ENCODE data around the gene INSIG1.

The INSIG1 gene

GRCh38 chr7:155296788-155297516, 726 bp upstream of the INSIG1 start:
- Histone ChIP-seq H3K36me3 (ENCODE audit: insufficient read depth, low read length) (peaks cover 13% of the 10 kb centered on the region), H3K4me2 (ENCODE audit: low read length) (peak overlapping the region; percentile 95), H3K9me3 (replicated peaks; ENCODE audit: low read length) (no peaks in the 10 kb centered on the region), H3K27me3 (ENCODE audit: control insufficient read depth, insufficient read depth, low read length) (no peaks in the 10 kb centered on the region), H3K9ac (ENCODE audit: low read depth, low read length) (peak overlapping the region; percentile 85), H3K4me3 (ENCODE audit: low read length) (peak overlapping the region; percentile 85), H3K4me1 (ENCODE audit: control insufficient read depth, insufficient read depth, low read length) (peaks cover 33% of the 10 kb centered on the region)

- Histone ChIP-seq H3K27me3 (ENCODE audit: control insufficient read depth, insufficient read depth, low read length) (no peaks in the 10 kb centered on the region), H3K36me3 (ENCODE audit: insufficient read depth, low read length) (peaks cover 27% of the 10 kb centered on the region), H3K4me1 (ENCODE audit: control insufficient read depth, insufficient read depth, low read length) (peaks cover 33% of the 10 kb centered on the region), H3K9ac (ENCODE audit: low read depth, low read length) (peak overlapping the region; percentile 90), H3K4me2 (ENCODE audit: low read length) (peak overlapping the region; percentile 99), H3K4me3 (ENCODE audit: low read length) (peak overlapping the region; percentile 85), H3K9me3 (replicated peaks; ENCODE audit: low read length) (no peaks in the 10 kb centered on the region)
Observed at GRCh38 chr7:155298288-155298833, 683 bp downstream of the INSIG1 start.

GRCh38 chr7:155298834-155299534, 1.3 kb downstream of the INSIG1 start:
- Histone ChIP-seq H3K4me3 (ENCODE audit: low read length) (peak overlapping the region; percentile 85), H3K4me1 (ENCODE audit: control insufficient read depth, insufficient read depth, low read length) (peaks cover 33% of the 10 kb centered on the region), H3K27me3 (ENCODE audit: control insufficient read depth, insufficient read depth, low read length) (no peaks in the 10 kb centered on the region), H3K9me3 (replicated peaks; ENCODE audit: low read length) (no peaks in the 10 kb centered on the region), H3K4me2 (ENCODE audit: low read length) (peak overlapping the region; percentile 99), H3K36me3 (ENCODE audit: insufficient read depth, low read length) (peaks cover 32% of the 10 kb centered on the region), H3K9ac (ENCODE audit: low read depth, low read length) (peak overlapping the region; percentile 90)

GRCh38 chr7:155299535-155300202, 2.0 kb downstream of the INSIG1 start:
- Histone ChIP-seq H3K4me3 (ENCODE audit: low read length) (peak overlapping the region; percentile 85), H3K27me3 (ENCODE audit: control insufficient read depth, insufficient read depth, low read length) (no peaks in the 10 kb centered on the region), H3K9me3 (replicated peaks; ENCODE audit: low read length) (no peaks in the 10 kb centered on the region), H3K9ac (ENCODE audit: low read depth, low read length) (peak overlapping the region; percentile 90), H3K36me3 (ENCODE audit: insufficient read depth, low read length) (peaks cover 37% of the 10 kb centered on the region), H3K4me2 (ENCODE audit: low read length) (peak overlapping the region; percentile 99), H3K4me1 (ENCODE audit: control insufficient read depth, insufficient read depth, low read length) (peaks cover 33% of the 10 kb centered on the region)

- H3K4me2 ChIP-seq (ENCODE audit: low read length): peak overlapping the region; percentile 99
- peaks cover 33% of the 10 kb centered on the region for H3K4me1 ChIP-seq (ENCODE audit: control insufficient read depth, insufficient read depth, low read length)
- H3K9me3 ChIP-seq (replicated peaks; ENCODE audit: low read length): no peaks in the 10 kb centered on the region
- H3K9ac ChIP-seq (ENCODE audit: low read depth, low read length): peak overlapping the region; percentile 90
- H3K4me3 ChIP-seq (ENCODE audit: low read length): peak overlapping the region; percentile 85
- no peaks in the 10 kb centered on the region for H3K27me3 ChIP-seq (ENCODE audit: control insufficient read depth, insufficient read depth, low read length)
- peaks cover 44% of the 10 kb centered on the region for H3K36me3 ChIP-seq (ENCODE audit: insufficient read depth, low read length)
Observed at GRCh38 chr7:155300641-155301452, 3.2 kb downstream of the INSIG1 start.

GRCh38 chr7:155303039-155303593, 5.4 kb downstream of the INSIG1 start:
- no peak overlapping the region for H3K9ac ChIP-seq (ENCODE audit: low read depth, low read length)
- no peak overlapping the region for H3K4me2 ChIP-seq (ENCODE audit: low read length)
- no peaks in the 10 kb centered on the region for H3K9me3 ChIP-seq (replicated peaks; ENCODE audit: low read length)
- H3K27me3 ChIP-seq (ENCODE audit: control insufficient read depth, insufficient read depth, low read length): no peaks in the 10 kb centered on the region
- H3K4me3 ChIP-seq (ENCODE audit: low read length): no peak overlapping the region
- H3K36me3 ChIP-seq (ENCODE audit: insufficient read depth, low read length): peaks cover 64% of the 10 kb centered on the region
- peaks cover 25% of the 10 kb centered on the region for H3K4me1 ChIP-seq (ENCODE audit: control insufficient read depth, insufficient read depth, low read length)

- peaks cover 72% of the 10 kb centered on the region for H3K36me3 ChIP-seq (ENCODE audit: insufficient read depth, low read length)
- no peak overlapping the region for H3K4me2 ChIP-seq (ENCODE audit: low read length)
Observed at GRCh38 chr7:155303897-155304296, 6.2 kb downstream of the INSIG1 start.

GRCh38 chr7:155305231-155305904, 7.7 kb downstream of the INSIG1 start:
- Histone ChIP-seq H3K4me3 (ENCODE audit: low read length) (no peak overlapping the region), H3K36me3 (ENCODE audit: insufficient read depth, low read length) (peaks cover 85% of the 10 kb centered on the region), H3K4me2 (ENCODE audit: low read length) (no peak overlapping the region), H3K4me1 (ENCODE audit: control insufficient read depth, insufficient read depth, low read length) (peaks cover 12% of the 10 kb centered on the region), H3K9me3 (replicated peaks; ENCODE audit: low read length) (no peaks in the 10 kb centered on the region), H3K9ac (ENCODE audit: low read depth, low read length) (no peak overlapping the region), H3K27me3 (ENCODE audit: control insufficient read depth, insufficient read depth, low read length) (no peaks in the 10 kb centered on the region)

More at GRCh38 chr7:155303897-155304296, 6.2 kb downstream of the INSIG1 start:
- peaks cover 20% of the 10 kb centered on the region for H3K4me1 ChIP-seq (ENCODE audit: control insufficient read depth, insufficient read depth, low read length)
- no peaks in the 10 kb centered on the region for H3K9me3 ChIP-seq (replicated peaks; ENCODE audit: low read length)
- no peak overlapping the region for H3K9ac ChIP-seq (ENCODE audit: low read depth, low read length)
- H3K4me3 ChIP-seq (ENCODE audit: low read length): no peak overlapping the region
- no peaks in the 10 kb centered on the region for H3K27me3 ChIP-seq (ENCODE audit: control insufficient read depth, insufficient read depth, low read length)

- H3K9me3 ChIP-seq (replicated peaks; ENCODE audit: low read length): no peaks in the 10 kb centered on the region
- H3K27me3 ChIP-seq (ENCODE audit: control insufficient read depth, insufficient read depth, low read length): no peaks in the 10 kb centered on the region
- peaks cover 76% of the 10 kb centered on the region for H3K36me3 ChIP-seq (ENCODE audit: insufficient read depth, low read length)
- no peak overlapping the region for H3K4me2 ChIP-seq (ENCODE audit: low read length)
- H3K9ac ChIP-seq (ENCODE audit: low read depth, low read length): no peak overlapping the region
- no peak overlapping the region for H3K4me3 ChIP-seq (ENCODE audit: low read length)
- H3K4me1 ChIP-seq (ENCODE audit: control insufficient read depth, insufficient read depth, low read length): no peaks in the 10 kb centered on the region
Observed at GRCh38 chr7:155306673-155307470, 9.2 kb downstream of the INSIG1 start.

Measured in skeletal muscle satellite cell (primary cell).